Hepatocyte (in vitro differentiated cells): ENCODE data around the gene LCN1. TPM values are rescaled to one million over a fixed set of nuclear protein-coding genes. Genes with fewer than 3 reads are reported as not detected.

Experiments used
- DNase-seq: peaks from one replicate; pipeline ENCODE4 v3.0.0-alpha.2; 2016; ENCODE audit warnings: low spot score
- H2AFZ ChIP-seq: fragments of 200-600 bp; sonication (generic); 2 replicates; pipeline ENCODE4 v1.6.0; 2016; ENCODE audit warnings: antibody characterized with exemption, mild to moderate bottlenecking
- H3K27ac ChIP-seq: fragments of 200-600 bp; sonication (generic); 2 replicates; pipeline ENCODE4 v1.5.1; 2016; ENCODE audit warnings: mild to moderate bottlenecking
- H3K27me3 ChIP-seq: fragments of 200-600 bp; sonication (generic); 2 replicates; pipeline ENCODE4 v1.6.1; 2016
- H3K36me3 ChIP-seq: fragments of 200-600 bp; sonication (generic); replicated peaks from 2 replicates; pipeline ENCODE4 v1.5.1; 2016; ENCODE audit warnings: low read depth; ENCODE audit not compliant: insufficient read depth
- H3K4me1 ChIP-seq: fragments of 200-600 bp; sonication (generic); 2 replicates; pipeline ENCODE4 v1.5.1; 2016; ENCODE audit warnings: mild to moderate bottlenecking, moderate library complexity; ENCODE audit not compliant: insufficient read depth
- H3K4me2 ChIP-seq: fragments of 200-600 bp; sonication (generic); 2 replicates; pipeline ENCODE4 v1.6.0; 2016
- H3K4me3 ChIP-seq: fragments of 200-600 bp; sonication (generic); 2 replicates; pipeline ENCODE4 v1.5.1; 2016; ENCODE audit warnings: mild to moderate bottlenecking
- H3K79me2 ChIP-seq: fragments of 200-600 bp; sonication (generic); 2 replicates; pipeline ENCODE4 v1.6.0; 2017; ENCODE audit warnings: mild to moderate bottlenecking
- H3K9me2 ChIP-seq: fragments of 200-600 bp; sonication (generic); replicated peaks from 2 replicates; pipeline ENCODE4 v1.6.0; 2017; ENCODE audit warnings: mild to moderate bottlenecking; ENCODE audit not compliant: insufficient read depth
- H3K9me3 ChIP-seq: fragments of 200-600 bp; sonication (generic); 2 replicates; pipeline ENCODE4 v1.5.1; 2016; ENCODE audit warnings: low read depth, mild to moderate bottlenecking
- H4K20me1 ChIP-seq: fragments of 200-600 bp; sonication (generic); 2 replicates; pipeline ENCODE4 v1.6.0; 2016; ENCODE audit warnings: mild to moderate bottlenecking; ENCODE audit not compliant: insufficient read depth, poor library complexity, severe bottlenecking
- EZH2 ChIP-seq: fragments of 200-600 bp; sonication (generic); IDR thresholded peaks from 2 replicates; pipeline ENCODE4 v1.6.1; 2016; ENCODE audit warnings: antibody characterized with exemption, mild to moderate bottlenecking, borderline replicate concordance
- EZH2phosphoT487 ChIP-seq: fragments of 200-600 bp; sonication (generic); IDR thresholded peaks from one replicate; pipeline ENCODE4 v1.6.1; 2018; ENCODE audit warnings: antibody characterized with exemption, mild to moderate bottlenecking, low read depth, moderate library complexity; ENCODE audit not compliant: unreplicated experiment, severe bottlenecking
- WGBS: methylation state at CpG from one replicate; pipeline ENCODE4 v1.1.6; 2016; ENCODE audit warnings: low lambda C conversion rate; ENCODE audit errors: missing lambda C conversion rate; 5-methylcytosine and 5-hydroxymethylcytosine counted together
- polyA plus RNA-seq: library from polyadenylated mRNA; unstranded; fragments of >200 nt; fragmentation: Nextera tagmentation; extraction: Ambion mirVana; gene quantifications from 2 replicates; pipeline ENCODE4 v1.2.1, GENCODE V29; 2016
- total RNA-seq: library from RNA; depleted of rRNA; stranded (reverse); fragments of >200 nt; gene quantifications from 2 replicates; pipeline ENCODE4 v1.2.3, GENCODE V29; 2014
- TF ChIP-seq, protein P1 (sequence below): fragments of 200-600 bp; sonication (generic); IDR thresholded peaks from 2 replicates; pipeline ENCODE4 v1.5.1; 2016; ENCODE audit warnings: antibody characterized with exemption, mild to moderate bottlenecking; ENCODE audit not compliant: poor library complexity

Gene LCN1
- total and polyA plus RNA-seq, 2 experiments from 2014 or later: not detected

GRCh38 chr9:135559606-135560005 is 38.4 kb downstream of the LCN1 start:
- no peak overlapping the region for H2AFZ ChIP-seq
- H3K4me1 ChIP-seq: no peaks in the 10 kb centered on the region
- H4K20me1 ChIP-seq: no peaks in the 10 kb centered on the region
- H3K9me3 ChIP-seq: no peaks in the 10 kb centered on the region
- H3K27ac ChIP-seq: no peak overlapping the region
- WGBS: 55% methylated on average over 11 of the region's 11 CpGs
- H3K79me2 ChIP-seq: no peaks in the 10 kb centered on the region
- no peak overlapping the region for H3K4me2 ChIP-seq
- TF ChIP-seq EZH2: no peak
- no peak for TF ChIP-seq EZH2phosphoT487
- TF ChIP-seq, protein P1, sequence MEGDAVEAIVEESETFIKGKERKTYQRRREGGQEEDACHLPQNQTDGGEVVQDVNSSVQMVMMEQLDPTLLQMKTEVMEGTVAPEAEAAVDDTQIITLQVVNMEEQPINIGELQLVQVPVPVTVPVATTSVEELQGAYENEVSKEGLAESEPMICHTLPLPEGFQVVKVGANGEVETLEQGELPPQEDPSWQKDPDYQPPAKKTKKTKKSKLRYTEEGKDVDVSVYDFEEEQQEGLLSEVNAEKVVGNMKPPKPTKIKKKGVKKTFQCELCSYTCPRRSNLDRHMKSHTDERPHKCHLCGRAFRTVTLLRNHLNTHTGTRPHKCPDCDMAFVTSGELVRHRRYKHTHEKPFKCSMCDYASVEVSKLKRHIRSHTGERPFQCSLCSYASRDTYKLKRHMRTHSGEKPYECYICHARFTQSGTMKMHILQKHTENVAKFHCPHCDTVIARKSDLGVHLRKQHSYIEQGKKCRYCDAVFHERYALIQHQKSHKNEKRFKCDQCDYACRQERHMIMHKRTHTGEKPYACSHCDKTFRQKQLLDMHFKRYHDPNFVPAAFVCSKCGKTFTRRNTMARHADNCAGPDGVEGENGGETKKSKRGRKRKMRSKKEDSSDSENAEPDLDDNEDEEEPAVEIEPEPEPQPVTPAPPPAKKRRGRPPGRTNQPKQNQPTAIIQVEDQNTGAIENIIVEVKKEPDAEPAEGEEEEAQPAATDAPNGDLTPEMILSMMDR: no peak
- H3K4me3 ChIP-seq: no peak overlapping the region
- no peaks in the 10 kb centered on the region for H3K9me2 ChIP-seq
- H3K36me3 ChIP-seq: no peaks in the 10 kb centered on the region
- no peak for DNase-seq
- H3K27me3 ChIP-seq: no peaks in the 10 kb centered on the region

DNA sequence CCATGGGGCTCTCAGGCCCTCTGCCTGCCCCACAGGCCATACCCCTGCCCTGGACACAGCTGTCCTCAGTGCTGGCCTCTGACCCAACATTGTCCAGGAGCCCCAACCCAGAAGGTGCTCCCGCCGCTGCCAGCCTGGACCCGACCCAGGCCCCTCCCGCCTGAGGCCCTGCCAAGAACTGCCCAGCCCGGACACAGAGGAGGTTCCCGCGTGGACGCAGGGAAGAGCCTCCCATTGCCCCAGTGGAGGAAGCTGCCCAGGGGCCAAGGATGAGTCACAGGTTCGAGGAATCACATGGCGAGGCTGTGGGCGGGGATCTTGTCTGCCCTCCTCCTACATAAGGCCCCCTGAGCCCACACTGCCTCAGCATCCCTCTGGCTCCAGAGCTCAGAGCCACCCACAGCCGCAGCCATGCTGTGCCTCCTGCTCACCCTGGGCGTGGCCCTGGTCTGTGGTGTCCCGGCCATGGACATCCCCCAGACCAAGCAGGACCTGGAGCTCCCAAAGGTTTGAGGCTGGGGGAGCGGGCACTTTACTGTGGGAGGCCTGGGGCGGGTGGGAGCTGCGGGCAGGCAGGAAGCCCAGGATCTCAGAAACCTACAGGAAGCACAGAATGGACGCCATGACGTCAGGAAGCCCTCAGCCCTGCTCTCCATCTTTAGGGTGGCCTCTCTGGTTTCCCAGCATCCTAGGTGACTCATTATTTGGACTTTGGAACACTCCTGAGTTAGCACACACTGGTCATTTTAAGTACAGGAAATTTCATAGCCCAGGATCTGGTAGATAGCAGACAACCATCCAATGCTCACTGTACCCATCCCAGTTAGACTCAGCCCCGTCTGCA is 40.4 kb downstream of the LCN1 start, which contains the start of gene PAEP:
TSS of gene PAEP (plus strand) at position 366 of the 844 bp plus-strand sequence.
- no peaks in the 10 kb centered on the region for H3K9me2 ChIP-seq
- no peaks in the 10 kb centered on the region for H3K9me3 ChIP-seq
- H2AFZ ChIP-seq: no peak within 1 kb of the TSS
- no peaks in the 10 kb centered on the region for H3K4me1 ChIP-seq
- no peaks in the 10 kb centered on the region for H4K20me1 ChIP-seq
- H3K79me2 ChIP-seq: no peaks in the 10 kb centered on the region
- no peak within 1 kb of the TSS for H3K27ac ChIP-seq
- WGBS: 93% methylated on average over 19 of the region's 20 CpGs
- no peak for TF ChIP-seq EZH2phosphoT487
- TF ChIP-seq, protein P1: no peak
- no peak for TF ChIP-seq EZH2
- no peaks in the 10 kb centered on the region for H3K36me3 ChIP-seq
- no peak within 1 kb of the TSS for H3K4me3 ChIP-seq
- no peaks in the 10 kb centered on the region for H3K27me3 ChIP-seq
- DNase-seq: no peak
- H3K4me2 ChIP-seq: no peak within 1 kb of the TSS

- Histone ChIP-seq H2AFZ (no peak overlapping the region), H3K27ac (no peak overlapping the region), H3K4me1 (no peaks in the 10 kb centered on the region), H3K79me2 (no peaks in the 10 kb centered on the region), H3K4me2 (no peak overlapping the region), H3K4me3 (no peak overlapping the region), H3K36me3 (no peaks in the 10 kb centered on the region), H4K20me1 (no peaks in the 10 kb centered on the region), H3K9me2 (no peaks in the 10 kb centered on the region), H3K9me3 (no peaks in the 10 kb centered on the region), H3K27me3 (no peaks in the 10 kb centered on the region)
- 91% methylated on average over 17 of the region's 17 CpGs for WGBS
- DNase-seq: no peak
- TF ChIP-seq, protein P1: no peak
- TF ChIP-seq EZH2phosphoT487: no peak
- no peak for TF ChIP-seq EZH2
These were observed 41.0 kb downstream of the LCN1 start for GRCh38 chr9:135562235-135562745.
